HG03064 (cell line): ENCODE measurements around the gene HDAC4.

ENCODE experiments used
- ATAC-seq: cut with Tn5 transposase; IDR thresholded peaks from one replicate; pipeline ENCODE4 v1.9.1; 2021; ENCODE audit warnings: low read depth; ENCODE audit not compliant: unreplicated experiment

HDAC4 gene

GRCh38 chr2:239429473-239430350 is 28.9 kb upstream of the HDAC4 start:
- no peak for ATAC-seq

- no peak for ATAC-seq
Measured at GRCh38 chr2:239425631-239426030, 24.8 kb upstream of the HDAC4 start.

- no peak for ATAC-seq
Measured at GRCh38 chr2:239424337-239425045, 23.7 kb upstream of the HDAC4 start.

DNA sequence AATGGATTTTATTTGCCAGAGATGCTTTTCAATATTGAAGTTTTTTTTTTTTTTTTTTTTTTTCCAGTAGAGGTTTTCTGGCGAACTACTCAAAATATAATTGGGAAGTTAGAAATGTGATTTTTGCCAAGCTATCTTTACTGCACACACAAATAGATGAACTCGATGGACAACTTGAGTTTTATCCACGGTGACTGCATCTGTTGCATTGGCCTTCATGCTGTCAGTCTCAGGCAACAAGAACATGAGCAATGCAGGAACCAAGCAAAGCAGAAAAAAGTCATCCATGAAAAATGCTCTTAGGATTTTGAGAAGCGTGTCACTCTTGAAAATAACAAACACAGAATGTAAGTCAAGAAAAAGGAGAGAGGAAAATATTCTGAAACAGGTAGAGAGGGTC is 22.7 kb upstream of the HDAC4 start:
- ATAC-seq = no peak

DNA sequence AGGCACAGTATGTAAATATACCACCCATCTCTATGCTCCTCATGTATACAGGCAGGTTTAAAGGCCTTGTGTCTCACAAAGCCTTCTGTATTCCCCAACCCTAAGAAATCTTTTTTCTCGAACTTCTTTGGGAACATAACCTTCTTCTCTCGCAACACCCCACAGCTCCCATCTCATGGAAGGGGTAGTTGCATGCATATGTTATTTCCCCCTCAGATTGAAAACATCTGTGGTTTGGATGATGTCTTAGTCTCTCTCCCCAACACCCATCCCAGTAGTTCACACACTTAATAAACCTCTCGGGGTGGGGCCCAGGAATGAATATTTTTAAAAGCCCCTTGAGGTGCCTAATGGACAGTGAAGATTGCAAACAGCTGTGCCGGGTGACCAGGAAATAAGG is 21.0 kb upstream of the HDAC4 start:
- no peak for ATAC-seq

- no peak for ATAC-seq
Measured at GRCh38 chr2:239420082-239420481, 19.3 kb upstream of the HDAC4 start.

- ATAC-seq = no peak
Measured at GRCh38 chr2:239418918-239419317, 18.1 kb upstream of the HDAC4 start.

DNA sequence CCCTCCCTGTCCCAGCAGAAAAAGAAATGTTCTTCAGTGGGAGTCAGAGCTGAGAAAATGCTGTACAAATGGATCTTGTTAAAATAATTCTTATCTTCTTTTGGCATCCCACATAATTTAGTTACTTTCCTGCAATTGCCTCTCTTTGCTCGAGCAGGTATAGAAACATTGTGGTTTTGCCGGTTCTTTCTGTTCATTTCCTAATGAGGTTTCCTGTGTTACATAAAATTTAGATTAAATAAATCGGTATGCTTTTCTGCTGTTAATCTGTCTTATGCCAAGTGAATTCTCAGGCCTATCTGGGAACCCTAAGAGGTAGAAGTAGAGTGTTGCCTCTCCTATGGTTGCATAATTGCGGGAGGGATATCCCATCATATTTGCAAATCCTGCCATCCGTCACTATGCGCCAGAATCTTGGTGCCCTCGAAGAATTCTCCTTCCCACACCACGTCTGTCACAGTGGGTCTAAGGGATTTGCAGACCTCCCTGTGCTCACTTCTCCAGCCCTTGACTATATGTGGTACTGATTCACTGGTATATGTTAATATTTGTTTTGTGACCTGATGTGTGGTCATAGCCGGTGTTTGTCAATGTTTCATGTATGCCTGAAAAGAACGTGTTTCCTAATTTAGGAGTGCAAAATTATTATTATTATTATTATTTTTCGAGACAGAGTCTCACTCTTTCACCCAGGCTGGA is 12.2 kb upstream of the HDAC4 start:
- ATAC-seq = no peak

DNA sequence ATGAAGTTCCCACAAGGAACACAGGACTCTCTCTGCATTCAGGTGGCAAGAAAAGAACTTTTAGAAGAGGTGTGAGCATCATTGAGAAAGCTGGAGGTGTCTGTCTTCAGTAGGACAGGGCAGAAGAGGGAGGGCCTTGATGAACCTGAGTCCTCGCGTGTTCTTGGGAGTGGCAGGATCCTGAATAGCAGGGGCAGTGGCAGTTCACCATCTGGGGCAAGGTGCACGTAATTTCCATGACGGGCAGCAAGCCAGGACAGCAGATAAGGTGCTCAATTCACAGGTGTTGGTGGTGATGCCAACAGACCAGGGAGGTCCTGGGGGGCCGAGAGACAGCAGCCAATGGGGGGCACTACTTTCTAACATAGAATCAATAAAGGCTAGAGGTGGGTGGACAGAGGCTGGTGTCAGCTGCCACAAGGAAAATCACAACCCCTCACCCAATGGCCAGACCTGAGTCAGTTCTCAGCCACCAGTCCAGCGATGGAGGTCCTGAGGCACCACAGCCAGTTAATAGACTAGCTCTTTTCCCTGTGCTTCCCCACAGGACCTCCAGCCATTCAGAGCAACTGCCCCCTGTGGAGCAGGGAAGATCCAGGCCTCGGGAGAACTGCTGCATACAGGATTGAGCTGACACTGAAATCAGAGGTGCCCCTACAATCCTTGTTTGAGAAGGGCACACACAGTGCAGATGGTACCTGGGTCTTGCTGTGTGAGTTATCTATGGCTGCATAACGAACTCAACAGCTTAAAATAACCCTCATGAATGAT is 10.9 kb upstream of the HDAC4 start:
- no peak for ATAC-seq

GRCh38 chr2:239411117-239411516 is 10.3 kb upstream of the HDAC4 start:
- ATAC-seq = no peak

GRCh38 chr2:239409976-239410375 is 9.2 kb upstream of the HDAC4 start:
- no peak for ATAC-seq

GRCh38 chr2:239407112-239407511 is 6.3 kb upstream of the HDAC4 start:
- no peak for ATAC-seq

- no peak for ATAC-seq
Measured at GRCh38 chr2:239406316-239406995, 5.6 kb upstream of the HDAC4 start.

GRCh38 chr2:239405071-239405470 is 4.3 kb upstream of the HDAC4 start:
- no peak for ATAC-seq

GRCh38 chr2:239402666-239403065 is 1.8 kb upstream of the HDAC4 start:
- ATAC-seq = no peak

DNA sequence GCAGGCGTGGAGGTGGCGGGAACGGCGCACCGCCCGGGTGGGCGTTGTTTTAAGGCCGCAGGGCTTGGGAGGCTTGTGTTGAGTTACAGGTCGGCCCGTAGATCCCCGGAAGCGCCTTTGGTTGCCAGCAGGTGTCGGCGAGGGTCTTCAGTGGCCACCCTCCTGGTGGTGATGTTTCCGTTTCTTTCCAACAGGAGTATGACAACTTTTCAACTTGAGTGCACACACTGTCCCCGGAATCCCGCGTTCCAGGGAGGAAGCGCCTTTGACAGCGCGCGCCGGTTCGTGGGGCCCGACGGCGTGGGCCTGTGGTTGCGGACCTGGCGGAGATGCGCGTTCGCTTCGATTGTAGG is 1.0 kb upstream of the HDAC4 start:
- peak; percentile 12 for ATAC-seq

DNA sequence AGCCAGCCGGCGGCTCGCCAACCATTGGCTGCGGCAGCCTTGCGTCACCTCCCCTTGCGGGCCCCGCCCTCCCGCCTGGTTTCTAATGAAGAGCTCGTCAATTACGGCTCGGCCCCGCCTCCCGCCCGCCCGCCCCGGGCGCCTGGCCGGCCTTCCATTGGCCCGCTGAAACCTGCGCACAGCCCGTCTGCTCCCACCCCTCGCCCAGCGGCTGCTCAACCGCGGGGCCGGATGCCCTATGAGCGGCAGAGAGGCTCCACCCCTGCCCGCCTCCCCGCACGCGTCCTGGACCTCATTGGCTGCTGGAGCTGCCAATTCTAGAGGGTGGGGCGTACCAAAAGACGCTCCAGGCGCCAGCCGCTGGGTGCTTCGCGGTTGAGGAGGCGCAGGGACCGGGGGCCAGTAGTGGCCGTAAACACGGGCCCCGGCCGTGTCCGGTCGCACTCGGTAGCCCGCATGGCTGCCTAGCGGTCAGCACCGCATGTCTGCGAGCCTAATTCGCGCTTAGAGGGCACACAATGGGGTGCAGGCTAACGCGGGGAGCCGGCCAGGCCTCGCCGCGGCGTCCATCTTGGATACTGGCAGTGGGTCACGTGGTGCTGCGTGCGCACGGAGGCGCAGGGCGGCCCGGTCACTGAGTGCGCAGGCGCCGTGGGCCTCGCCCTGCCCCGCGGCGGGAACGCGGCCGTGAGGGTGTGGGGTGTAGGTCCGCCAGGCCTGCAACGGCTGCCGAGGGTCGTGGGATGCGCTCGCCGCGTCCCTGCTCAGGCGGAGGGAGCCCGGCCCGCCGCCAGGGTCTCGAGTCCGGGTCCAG is 454 bp upstream of the HDAC4 start:
- peak; percentile 91 for ATAC-seq

DNA sequence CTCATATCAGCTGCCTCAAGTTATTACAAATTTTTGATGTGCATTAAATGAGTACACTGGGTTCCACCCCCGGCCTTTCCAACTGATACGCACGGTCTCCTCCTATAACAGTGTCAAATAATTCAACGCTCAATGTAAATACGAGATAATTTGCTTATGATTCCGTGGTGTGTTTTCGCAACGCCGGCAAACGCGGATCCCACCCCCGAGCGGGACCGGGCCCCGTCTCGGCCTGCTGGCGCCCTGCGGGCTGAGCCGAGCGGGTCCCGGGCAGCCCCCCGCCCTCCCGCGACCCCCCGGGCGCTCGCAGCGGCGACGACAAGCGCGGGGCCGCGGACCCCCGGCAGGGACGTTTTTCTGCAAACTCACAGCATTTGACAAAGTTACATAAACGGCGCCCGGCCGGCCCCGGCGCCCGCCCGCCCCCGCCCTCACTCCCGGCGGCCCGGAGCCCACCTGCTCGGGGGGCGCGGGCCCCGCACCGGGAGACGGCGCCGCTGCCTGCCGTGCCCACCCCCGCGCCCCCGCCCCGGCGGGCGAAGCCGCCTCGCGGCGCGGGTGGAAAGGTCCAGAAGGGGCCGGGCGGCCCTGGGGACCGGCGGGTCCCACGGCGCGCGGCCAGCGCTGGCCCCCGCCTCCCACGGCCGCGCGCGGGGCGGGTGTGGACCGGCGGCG is 762 bp downstream of the HDAC4 start:
- no peak for ATAC-seq

DNA sequence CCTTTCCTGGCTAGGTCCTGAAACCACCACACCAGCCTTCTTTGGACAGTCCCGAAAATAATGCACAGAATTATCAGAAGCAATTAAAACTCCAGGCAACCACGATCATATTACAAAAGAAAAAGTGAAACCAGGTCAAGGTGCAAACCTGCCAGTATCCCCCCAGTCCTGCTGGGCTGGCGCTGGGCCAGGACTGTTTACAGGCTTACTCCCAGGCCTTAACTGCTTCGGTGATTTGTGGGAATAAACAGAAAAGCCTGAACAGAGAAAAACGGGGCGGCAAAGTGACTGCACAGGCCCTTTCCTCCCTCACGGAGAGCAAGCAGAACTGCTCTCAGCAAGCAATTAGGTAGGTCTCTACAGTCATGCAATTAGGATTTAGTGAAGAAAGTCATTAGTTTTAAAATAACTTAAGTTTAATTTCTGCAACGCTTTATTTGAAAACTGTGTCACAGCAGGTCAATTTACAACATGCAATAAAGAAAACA is 1.3 kb downstream of the HDAC4 start:
- ATAC-seq = no peak
